ENCODE measurements around the gene ME3.
A peak's percentile ranks its signal among the peaks of the same experiment; 100 is the strongest.
"Not testable (repeated sequence)": the region's sequence is repeated elsewhere in the genome, so short reads cannot be mapped to it uniquely, and the experiment has no call there.

Gene ME3

DNA sequence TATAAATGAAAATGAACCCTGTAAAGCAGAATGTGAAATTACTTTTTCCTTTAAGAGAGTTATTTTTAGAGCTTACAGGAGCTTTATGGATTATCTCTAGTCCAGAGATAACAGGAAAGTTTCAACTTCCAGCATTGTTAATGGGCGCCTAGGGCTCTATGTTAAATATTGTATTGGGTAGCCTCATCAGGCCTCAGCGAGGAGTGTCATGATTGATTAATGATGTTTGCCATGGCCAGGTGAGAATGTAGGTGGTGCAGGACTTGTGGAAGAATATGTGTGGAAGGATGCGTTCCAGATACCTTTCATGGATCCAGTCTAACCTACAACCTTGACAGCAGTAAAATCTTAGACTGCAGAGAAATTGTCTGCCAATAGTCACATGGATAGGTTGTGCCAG is 50.6 kb downstream of the ME3 start:
- no peak for DNase-seq (ENCODE audit: low read depth in 3 of 3)

DNA sequence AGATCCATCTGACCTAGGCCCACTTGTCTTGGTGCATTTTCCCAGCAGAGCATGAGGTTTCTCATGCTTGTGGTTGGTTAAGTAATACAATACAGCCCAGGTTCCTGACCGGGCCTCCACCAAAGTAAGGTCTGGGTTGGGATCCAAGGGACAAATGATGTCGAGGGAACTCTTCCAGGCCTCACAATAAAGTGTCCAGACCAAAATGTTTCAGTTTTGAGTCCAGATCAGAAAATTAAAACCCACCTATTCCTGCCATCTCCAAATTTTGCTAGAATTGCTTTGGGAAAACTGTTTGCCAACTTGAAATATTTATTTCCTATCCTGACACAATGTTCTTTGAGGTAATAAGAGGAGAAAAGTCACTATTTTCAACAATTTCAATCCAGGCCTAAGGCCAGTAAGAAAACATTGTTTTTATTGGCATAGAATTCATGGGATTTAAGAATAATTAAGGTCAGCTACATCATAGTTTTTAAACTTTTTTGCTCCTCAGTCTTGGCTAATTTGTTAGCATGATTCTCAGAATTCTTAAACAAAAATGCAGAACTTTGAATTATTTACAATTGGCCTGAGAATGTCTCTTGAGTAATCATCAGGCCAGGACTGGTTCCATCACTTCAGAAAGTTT is 51.4 kb downstream of the ME3 start:
- no peak for DNase-seq (ENCODE audit: low read depth in 3 of 3)

DNA sequence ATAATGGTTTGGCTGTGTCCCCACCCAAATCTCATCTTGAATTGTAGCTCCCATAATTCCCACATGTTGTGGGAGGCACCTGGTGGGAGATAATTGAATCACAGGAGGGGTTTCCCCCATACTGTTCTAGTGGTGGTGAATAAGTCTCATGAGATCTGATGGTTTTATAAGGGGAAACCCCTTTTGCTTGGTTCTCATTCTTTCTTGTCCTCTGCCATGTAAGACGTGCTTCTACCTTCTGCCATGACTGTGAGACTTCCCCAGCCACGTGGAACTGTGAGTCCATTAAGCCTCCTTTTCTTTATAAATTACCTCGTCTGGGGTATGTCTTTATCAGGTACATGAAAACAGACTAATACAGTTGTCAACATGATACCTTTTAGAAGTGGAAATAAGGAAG is 53.0 kb downstream of the ME3 start:
- DNase-seq (ENCODE audit: low read depth in 3 of 3) = not testable (repeated sequence)

DNA sequence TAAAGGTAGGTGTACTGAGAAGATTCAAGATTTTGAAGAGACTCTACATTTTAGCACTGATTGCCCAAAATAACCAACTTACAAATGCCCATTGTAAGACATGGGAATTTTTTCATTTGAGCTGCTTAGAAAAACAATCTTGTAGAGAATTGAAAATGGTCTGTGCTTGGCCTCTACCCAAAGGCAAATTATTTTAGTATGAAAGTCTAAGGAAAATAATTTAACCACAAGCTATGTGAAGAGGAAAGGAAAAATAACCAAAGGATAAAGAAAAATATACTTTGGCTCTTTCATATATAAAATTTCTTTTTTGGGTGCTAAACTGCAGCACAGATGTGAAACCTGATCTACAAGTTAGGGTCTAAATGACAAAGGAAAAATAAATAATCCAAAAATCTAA is 54.9 kb downstream of the ME3 start:
- DNase-seq (ENCODE audit: low read depth in 3 of 3) = no peak

DNA sequence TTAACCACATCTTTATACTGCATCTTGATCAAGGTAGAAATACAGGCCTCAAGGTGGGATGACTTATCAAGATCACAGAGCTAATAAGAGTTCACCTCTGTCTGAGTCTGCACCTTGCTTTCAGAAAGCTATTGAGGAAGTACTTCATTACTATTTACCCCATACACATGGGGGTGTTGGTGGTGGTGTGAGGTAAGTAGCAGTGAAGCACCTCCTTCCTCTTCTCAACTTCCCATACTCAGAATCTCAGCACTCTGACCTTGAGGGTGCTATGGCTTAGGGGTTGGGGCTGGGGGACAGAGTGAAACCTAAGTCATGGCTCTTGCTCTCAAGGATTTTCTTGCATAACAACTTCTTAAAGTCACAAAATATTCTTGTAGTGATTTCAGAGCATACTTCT is 56.9 kb downstream of the ME3 start:
- DNase-seq (ENCODE audit: low read depth in 3 of 3) = no peak

DNA sequence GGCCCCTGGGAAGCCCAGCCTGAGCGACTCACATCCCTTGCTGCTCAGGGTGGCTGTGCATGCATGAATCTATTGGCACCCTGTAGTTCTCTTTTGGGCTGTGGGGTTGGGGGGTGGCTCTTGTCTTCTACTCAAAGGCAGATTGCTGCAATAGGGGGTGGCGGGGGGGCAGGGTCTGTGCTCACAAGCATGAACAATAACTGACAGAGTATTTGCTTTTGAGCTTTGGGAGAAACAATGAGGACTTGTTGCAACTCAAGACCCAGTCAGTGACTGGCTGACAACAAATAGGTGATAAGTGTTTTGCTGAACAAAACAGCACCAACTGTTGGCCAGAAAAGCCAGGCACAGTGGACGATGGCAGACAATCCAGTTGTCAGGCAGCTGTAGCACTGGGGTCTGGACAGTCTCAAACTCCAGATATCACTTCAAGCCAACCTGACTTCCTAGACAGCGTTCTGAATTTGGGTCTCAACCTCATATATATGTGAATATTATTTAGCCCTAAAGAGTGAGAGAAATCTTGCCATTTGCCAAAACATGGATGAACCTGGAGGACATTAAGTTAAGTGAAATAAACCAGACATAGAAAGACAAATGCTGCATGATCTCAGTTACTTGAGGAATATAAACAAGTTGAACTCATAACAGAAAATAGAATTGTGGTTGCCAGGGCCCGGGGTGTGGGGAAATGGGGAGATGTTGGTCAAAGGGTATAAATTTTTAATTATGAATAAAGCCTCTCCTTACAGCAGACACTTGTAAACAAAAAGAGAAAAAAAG is 61.7 kb downstream of the ME3 start:
- no peak for DNase-seq (ENCODE audit: low read depth in 3 of 3)

DNA sequence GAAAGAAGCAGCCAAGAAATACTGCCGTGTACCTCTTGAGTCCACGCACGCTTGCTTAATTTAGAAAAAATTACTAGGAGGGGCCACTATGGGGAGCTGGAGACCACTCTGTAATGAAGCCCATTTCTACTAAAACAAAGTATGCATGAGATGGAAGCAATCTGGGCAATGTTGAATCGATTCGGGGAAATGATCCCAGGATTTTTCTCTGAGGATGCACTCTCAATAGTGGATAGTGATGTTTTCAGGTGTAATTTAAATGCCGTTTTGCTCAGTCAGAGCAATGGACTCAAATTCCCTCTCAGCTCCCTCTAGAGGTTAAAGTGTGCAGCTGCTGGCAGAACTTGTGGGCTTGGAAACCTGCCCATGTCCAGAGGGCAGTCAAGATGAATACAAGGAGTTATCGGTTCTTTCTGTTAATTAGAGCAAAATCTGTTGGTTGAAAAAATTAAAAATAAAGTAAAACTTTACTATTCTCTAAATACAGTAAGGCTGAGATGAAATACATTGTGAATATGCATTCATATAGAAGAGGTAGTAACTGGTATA is 64.1 kb downstream of the ME3 start:
- peak in 1 of 3 experiments; percentile 5 for DNase-seq (ENCODE audit: low read depth in 3 of 3)

DNA sequence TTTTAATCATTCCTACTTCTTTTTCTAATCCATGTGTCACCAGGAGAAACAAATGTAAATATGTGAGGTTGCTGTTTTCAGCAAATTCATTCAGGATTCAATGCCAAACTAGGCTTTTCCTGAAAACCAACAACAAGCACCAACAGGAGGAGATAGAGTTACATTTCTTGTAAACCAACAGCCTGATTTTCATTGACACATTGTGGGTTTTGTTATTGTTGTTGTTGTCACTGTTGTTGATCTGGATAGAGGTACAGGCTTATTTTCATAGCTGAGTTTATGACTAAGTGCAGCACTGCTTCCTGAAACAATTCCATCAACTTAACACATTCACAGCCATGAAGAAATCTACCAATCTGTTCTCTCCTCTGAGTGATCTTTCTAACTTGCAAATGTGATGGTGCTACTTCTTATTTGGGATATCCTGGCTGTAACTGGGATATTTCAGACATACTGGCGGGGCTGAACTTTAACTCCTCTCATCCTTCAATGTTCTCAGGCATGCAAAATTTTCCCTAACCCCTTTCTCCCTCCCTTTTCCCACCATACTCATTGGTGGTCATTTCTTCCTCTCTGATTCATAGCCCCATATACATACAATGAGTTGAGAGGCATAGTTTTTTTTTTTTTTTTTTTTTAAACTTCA is 65.5 kb downstream of the ME3 start:
- no peak for DNase-seq (ENCODE audit: low read depth in 3 of 3)

DNA sequence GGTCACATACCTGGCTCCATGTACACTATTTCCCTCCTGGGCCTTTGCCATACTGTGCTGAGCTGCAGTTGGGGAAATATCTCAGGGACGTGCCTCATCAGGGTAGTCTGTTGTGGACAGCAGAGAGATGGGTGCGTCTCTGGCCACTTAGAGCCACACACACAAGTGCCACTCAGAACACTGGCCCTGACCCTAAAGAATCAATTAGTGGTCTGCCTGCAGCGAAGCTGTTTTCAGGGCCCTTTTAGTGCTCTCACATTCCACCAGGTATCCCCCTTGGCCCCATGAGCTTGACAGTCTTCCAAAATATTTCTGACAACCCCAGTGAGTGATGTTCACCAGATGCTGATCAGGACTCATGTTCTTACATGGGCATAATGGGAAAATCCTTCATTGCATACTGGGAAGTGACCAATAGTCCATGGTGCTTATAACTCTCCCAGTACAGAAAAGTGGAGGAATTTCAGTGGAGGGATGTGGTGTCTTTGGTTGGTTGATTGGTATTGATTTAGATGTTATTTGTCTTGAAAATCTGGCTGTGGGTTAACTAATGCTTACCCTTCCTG is 66.1 kb downstream of the ME3 start:
- no peak for DNase-seq (ENCODE audit: low read depth in 3 of 3)

DNA sequence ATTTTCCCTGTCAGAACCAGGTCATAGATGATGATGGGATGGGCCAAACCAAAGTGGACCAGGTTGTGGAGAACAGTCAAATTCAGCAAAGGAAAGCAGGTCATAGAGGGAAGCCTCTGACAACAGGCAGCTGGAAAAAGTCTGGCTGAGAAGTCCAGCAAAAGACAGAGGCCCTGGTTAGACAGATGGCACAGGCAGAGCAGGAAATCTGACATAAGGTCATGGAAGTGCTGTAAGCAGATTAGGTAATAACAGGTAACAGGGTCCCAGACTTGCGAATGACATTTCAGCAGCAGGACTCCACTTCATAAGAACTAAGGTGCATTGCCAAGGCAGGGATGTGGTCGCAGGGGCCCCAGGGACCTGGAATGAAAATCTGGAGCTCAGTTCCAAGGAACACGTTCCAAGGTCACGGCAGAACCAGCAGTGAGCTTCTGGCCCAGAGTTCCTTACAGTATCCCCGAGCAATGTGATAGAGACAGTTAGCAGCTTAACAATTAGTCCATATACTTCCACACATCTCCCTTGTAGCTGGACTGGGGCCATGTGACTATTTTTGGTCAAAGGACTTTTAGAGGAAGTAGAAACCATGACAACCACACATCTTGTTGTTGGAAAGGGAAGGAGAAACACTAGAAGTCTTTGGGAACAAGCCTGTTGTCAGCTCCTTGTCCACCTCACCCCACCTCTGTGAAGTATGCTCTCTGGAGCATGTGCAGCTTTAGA is 75.4 kb downstream of the ME3 start:
- DNase-seq (ENCODE audit: low read depth in 3 of 3) = no peak

DNA sequence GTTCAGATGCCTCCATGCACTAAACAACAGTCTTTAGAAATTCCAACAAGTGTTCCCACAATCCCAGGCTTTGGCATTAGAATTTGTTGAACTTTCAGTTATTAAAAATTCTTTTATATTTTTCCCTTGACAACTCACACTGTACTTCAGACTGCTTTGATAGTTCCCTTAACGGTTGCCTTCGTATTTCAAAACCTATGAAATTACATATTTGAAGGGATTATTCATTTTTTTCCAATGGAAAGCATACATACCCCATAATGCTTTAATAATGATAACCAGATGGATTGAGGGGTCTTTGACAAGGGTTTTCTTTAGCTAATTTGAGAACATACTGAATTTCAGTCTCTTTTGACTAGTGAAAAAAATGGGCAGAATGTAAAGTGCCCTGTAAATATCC is 76.5 kb downstream of the ME3 start:
- DNase-seq (ENCODE audit: low read depth in 3 of 3) = no peak

DNA sequence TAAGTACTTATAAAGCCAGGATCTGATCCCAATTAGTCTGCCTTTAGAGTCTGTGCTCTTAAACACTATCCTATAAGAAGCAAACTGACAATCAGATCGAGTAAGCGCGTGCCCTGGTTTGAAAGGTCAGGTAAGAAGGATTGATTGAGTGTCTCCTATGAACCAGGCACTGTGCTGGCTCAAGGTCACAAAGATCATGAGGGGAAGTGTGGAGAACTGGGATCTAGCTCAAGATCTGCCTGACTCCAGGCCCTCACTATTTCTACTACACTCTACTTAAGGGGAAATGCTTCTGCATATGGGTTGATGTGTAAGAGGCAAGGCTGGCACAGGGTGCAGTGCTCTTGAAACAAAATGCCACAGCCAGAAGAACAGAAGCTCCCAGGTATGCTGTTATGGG is 77.0 kb downstream of the ME3 start:
- no peak for DNase-seq (ENCODE audit: low read depth in 3 of 3)

DNA sequence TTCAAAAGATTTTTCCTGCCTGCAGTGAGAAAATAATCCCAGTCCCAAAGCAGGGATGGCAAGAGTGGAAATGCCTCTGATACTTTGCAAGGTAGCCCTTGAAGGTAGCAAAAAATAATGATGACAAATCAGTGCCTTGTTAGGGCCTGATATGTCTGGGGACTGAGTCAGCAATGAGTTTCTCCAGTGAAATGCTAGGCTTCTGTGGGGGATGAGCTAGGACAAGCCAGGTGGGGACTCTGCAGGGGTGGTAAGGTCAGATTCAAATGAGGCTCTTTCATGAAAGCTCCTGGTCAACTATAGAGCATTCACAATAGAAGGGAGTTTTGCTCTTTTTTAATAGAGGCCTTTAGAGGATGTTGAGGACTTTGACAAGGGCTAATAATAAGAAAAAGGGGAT is 77.7 kb downstream of the ME3 start:
- DNase-seq (ENCODE audit: low read depth in 3 of 3) = no peak

DNA sequence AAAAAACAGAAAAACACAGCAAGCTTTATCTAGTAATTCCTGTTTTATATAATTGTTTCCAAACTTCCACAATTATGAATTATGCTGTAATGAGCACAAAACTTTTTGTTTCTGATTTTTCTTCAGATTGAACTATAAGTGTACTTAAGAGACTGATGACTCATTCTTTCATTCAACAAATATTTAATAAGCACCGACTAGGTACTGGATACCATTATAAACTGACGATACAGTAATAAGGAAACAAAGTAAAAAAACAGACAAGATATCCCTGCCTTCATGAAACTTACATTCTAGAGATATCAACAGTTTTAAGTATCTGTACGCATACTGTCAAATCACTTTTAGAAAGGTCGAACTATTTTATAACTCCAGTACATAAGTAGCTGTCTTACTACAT is 78.6 kb downstream of the ME3 start:
- no peak for DNase-seq (ENCODE audit: low read depth in 3 of 3)

DNA sequence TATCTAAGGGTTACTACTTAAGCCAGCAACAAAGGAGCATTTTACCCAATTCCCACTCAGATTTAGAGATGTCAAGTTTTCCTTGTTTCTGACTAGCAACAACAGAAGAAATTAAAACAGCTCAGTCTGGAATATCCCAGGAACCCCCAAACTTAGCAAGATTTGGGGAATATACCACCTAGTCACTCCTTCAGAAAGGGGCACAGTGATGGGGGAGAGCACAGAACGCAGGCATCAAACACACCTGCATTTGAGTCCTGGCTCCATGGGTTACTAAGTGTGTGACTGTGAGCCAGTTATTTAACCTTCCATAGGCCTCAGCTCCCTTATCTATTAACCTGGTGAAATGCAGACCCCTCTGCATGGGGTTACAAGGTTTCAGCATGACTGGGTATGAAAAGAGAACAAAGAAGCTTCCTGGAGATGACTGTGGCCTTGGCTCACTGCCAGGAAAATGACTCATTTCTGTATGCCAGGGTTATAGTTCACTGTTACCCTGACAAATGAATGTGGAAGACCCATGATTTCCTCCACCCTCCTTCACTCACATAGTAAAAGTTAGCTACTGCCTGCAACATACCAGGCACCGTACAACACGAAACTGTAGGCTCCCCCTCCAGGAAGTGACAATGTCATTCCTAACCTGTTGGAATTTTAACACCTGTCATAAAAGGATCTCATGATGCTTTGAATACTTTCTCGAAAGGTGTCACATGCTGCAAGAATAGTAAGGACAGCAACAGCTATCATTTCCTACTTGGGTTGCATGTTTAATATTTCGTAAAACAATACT is 79.6 kb downstream of the ME3 start:
- DNase-seq (ENCODE audit: low read depth in 3 of 3) = peak; percentile 40 to 69 (median 58)

DNA sequence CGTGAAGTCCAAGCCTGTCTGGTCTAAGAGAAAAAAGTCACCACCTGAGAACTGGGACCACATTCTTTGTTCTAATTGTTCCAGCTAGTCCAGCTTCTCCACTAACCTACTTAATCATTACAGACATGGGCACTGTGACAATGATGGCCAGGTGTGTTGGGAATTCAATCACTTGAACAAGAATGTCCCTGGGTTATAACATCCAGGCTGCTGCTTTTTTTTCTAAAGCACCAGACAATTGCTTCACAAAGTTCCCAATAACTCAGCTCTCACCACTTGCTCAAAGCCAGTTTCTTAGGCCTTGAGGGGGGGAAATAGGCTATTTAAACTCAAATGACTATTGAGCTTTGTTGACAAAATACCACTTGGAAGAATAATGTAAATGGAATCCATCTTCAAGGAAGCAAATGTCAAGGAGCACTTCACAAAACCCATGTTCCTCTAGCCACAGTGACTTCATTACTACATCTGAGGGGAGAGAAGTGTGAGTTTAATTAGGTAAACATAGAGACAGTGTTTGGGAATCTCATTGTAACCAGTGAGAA is 80.3 kb downstream of the ME3 start:
- no peak for DNase-seq (ENCODE audit: low read depth in 3 of 3)

DNA sequence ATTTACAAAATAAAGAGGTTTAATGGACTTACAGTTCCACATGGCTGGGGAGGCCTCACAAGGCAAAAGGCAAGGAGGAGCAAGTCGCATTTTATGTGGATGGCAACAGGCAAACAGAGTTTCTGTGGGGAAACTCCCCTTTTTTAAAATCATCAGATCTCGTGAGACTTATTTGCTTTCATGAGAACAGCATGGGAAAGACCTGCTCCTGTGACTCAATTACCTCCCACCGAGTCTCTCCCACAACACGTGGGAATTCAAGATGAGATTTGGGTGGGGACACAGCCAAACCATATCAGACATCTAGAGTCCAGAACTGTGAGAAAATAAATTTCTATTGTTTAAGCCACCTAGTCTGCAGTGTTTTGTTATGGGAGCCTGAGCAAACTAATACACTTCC is 80.8 kb downstream of the ME3 start:
- no peak for DNase-seq (ENCODE audit: low read depth in 3 of 3)

DNA sequence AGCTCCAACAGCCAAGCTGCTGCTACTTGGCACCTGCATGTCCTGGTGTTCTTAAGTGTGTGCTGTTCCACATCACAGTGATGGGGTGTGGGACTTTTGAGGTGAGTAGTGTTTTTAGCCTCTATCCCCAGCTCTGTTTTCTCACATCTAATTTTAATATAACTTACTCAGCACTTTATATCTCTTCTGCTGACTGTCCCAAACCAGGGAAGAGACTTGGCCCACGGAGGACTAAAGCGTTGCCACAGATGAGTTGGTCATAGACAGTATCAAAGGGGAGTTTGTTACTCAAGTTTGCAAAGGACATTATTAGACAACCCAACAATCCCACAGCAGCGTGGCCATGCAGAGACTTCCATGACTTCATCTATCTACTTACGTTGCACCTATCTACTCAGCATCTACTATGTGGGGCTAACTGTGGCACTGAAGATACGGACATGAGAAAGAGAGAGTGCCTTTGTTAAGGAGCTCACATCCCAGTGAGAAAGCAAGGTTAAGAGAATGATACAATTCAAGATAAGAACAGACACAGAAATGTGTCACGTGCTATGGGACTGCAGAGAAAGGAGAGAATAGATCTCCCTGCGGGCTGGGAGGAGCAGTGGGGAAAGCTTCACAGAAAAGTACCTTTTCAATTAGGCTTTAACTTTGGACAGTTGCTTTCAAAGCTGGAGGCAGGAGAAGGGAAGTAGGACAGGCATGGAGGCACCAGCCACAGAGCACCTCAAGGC is 82.4 kb downstream of the ME3 start:
- no peak for DNase-seq (ENCODE audit: low read depth in 3 of 3)

DNA sequence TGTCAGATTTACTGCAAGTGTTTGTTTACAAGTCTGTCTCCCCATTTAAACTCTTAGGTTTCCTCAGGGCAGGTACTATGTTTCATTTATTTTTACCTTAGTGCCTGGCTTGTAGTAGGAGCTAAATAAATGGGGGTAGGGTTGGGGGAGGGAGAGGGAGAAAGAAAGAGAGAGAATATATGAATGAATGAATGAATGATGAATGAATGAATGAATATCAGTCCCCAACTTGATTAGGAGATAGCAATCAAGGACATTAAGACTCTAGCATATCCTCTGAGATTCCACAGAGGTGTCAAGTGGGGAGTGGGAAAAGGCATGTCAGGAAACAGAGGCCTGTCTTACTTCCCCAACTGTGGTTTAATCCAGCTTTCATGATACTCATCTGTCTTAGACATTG is 83.2 kb downstream of the ME3 start:
- no peak for DNase-seq (ENCODE audit: low read depth in 3 of 3)

DNA sequence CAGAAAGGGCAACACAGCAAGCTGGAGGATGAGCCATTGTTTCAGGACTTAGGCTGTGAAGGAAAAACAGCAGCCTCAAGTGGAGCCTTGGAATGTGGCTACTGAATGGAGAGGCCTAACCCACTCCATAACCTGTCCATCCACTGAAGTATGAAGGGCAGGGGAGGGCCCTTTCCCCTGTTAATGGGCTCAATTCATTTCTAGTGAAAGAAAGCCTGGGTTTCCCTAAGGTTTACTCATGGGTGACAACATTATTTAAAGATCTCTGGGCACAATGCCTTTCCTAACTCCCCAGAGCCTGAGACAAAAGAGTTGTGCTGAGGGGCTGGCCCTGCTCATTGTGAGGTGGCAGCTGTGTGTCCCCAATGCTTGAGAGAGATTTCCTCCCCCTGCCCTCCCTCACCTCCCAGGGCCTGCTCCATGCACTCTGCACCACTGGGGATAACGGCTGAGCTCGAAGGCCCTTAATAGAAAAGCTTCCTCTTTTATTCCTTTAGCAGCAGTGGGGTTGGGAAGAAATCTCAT is 83.8 kb downstream of the ME3 start:
- no peak for DNase-seq (ENCODE audit: low read depth in 3 of 3)

All from stimulated activated CD4-positive, alpha-beta T cell treated with anti-CD3 and anti-CD28 coated beads, TNF-alpha, amount 100 ng/mL, for 4 hours (primary cell).